DMS153 (cell line): Measurements from ENCODE around the gene KRT25.

Source experiments
- DNase-seq: peaks from one replicate; lab custom pipeline; 2025; lab: John Stamatoyannopoulos, UW

The KRT25 gene, protein sequence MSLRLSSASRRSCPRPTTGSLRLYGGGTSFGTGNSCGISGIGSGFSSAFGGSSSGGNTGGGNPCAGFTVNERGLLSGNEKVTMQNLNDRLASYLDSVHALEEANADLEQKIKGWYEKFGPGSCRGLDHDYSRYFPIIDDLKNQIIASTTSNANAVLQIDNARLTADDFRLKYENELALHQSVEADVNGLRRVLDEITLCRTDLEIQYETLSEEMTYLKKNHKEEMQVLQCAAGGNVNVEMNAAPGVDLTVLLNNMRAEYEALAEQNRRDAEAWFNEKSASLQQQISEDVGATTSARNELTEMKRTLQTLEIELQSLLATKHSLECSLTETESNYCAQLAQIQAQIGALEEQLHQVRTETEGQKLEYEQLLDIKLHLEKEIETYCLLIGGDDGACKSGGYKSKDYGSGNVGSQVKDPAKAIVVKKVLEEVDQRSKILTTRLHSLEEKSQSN

GRCh38 chr17:40755231-40755630, at the start of gene KRT25:
Gene KRT25, minus strand, starts transcription at chr17:40755331. Its CDS starts 60 bp downstream, at chr17:40755271.
- DNase-seq, result no peak

DNA sequence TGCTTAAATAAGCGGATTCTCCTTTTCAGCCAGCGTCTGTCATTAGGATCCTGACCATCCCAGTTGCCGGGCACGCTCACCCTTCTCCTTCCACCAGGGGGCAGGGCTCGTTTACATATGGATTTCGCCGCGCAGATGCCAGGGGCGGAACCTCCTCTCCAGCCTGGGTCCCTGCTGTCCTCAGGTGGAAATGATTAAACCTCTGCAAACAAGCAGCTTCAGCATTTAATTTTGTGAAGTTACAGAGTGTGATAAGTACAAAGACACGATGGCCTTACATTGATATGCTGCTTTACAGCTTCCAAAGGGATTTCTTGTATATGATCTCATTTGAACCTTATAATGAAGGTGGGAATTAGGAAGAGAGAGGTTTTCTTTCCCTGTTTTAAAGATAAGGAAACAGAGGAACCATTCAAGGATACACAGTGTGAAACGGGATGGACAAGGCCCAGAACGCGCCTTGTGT, 48.5 kb upstream of the KRT25 start:
- peak; percentile 58 for DNase-seq

DNA sequence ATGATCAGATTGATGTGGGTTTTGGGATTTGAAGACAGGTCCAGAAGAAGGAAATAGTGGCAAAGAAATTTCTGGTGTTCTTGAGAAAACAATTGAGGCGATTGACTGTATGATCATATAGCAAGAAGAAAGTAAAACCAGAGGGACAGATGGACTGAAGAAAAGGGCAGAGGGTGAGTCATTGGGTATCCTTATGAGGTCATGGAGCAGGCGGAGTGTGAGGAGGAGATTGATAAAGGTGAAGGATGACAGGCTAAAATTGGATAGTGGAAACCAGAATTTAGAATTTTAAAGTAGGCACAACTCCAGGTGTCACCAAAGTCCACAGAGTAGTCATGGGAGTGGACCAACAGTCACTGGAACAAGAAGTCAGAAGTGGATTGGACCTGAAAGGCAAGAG, 46.0 kb upstream of the KRT25 start:
- DNase-seq, result no peak

GRCh38 chr17:40800381-40800780, 45.2 kb upstream of the KRT25 start:
- no peak for DNase-seq

DNA sequence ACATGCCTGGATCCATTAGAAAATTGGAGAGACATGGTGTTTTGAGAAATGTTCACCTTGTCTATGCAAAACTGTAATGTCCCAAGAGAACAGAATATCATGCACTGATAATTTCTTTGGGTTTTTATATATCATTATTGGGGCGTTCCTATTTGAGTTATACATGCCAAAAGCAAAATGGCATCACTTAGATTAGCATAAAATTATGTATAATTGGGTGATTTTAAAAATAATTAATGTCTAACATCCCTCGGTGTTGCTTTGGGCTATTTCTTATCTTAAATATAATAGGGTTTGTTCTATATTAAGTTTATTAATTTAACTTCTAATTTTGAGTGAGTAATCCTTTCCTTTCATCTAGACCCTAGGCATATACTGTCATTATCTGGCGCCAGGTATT, 44.7 kb upstream of the KRT25 start, which contains the start of gene KRT28:
Gene KRT28 (minus strand): TSS at position 101 of the 400 bp plus-strand sequence. CDS start 66 bp downstream, at position 35.
- DNase-seq, result no peak

GRCh38 chr17:40796846-40797245, 41.7 kb upstream of the KRT25 start:
- DNase-seq, result no peak

- no peak for DNase-seq
Measured at GRCh38 chr17:40795019-40795667, 40.0 kb upstream of the KRT25 start.

GRCh38 chr17:40794466-40794865, 39.3 kb upstream of the KRT25 start:
- no peak for DNase-seq

DNA sequence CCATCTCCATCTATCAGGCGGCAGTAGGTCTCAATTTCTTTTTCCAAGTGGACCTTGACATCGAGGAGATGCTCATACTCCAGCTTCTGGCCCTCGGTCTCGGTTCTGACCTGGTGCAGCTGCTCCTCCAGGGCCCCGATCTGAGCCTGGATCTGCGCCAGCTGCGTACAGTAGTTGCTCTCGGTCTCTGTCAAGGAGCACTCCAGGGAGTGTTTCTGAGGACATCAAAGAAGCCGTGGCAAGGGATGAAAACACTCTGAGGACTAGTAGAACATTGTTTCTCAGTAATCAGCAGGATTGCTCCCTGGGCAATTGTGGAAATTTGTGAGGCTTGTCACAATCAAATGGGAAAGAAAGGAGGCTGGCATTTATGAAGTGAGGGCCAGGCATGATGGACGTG, 38.7 kb upstream of the KRT25 start:
- no peak for DNase-seq

DNA sequence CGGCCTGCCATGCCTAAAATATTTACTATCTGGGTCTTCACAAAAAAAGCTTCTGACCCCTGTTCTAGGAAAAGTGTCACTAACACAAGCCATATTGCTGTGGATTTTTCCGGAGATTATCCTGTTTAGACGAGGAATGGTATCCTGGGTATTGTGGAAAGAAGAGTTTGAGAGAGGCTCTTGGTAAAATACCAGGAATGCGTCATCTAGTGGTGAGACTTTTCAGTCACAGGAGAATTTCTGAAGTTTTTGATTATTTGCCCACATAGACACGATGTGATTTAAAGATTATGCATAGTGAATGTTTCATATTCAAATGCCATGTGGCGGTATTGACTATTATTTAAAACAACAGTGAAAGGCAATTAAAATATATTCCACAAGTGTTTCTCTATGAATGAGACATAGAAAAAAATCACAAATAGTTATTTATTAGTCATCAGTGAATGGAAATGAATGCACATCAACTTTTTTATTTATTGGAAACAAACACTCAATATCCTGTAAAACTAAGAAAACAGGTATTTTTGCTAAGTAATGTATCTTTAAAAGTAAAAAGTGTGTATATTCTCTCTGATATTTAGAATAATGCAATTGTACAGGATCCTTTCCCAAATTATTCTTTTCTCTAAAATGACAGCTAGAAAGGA, 36.8 kb upstream of the KRT25 start:
- DNase-seq, result no peak

DNA sequence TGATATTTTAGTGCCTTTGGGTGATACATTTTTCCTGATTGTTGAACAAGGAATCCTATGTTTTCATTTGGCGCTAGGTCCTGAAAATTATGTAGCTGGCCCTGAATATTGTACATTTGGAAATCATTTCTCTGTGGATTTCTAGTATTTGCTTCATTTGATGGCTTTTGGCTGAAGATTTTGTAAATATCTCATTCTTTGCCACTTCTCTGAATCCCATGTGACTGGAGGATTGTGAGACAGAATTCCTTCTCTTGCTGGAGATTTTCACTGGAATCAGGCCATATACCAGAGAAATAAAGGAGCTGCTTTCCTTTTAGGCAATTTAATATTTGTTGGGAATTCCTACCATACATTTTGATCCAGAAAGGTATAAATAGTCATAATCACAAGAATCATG, 36.0 kb upstream of the KRT25 start:
- no peak for DNase-seq

DNA sequence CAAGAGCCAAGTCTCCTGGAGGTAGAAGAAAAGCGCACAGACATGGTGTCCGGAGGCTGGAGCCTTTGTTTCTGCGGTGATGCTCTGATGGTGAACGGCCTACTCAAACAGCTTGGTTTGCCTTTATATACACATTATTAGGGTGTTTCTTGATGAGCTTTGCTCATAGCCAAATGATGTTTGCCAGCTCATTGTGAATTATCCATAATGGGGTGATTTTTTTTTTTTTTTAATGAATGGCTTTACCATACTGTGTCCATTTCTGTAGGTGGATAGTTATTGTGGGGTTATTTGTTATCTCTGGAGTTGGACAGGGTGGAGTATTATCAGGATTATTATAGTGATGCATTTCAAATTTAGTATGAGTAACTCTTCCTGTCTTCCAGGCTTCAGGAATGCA, 27.3 kb upstream of the KRT25 start, which contains the start of gene KRT27:
Gene KRT27 (minus strand): TSS at position 101 of the 400 bp plus-strand sequence. CDS start 57 bp downstream, at position 44.
- no peak for DNase-seq

- peak; percentile 10 for DNase-seq
Measured at GRCh38 chr17:40779181-40779909, 24.2 kb upstream of the KRT25 start.

- DNase-seq, result no peak
Measured at GRCh38 chr17:40778461-40778860, 23.3 kb upstream of the KRT25 start.

DNA sequence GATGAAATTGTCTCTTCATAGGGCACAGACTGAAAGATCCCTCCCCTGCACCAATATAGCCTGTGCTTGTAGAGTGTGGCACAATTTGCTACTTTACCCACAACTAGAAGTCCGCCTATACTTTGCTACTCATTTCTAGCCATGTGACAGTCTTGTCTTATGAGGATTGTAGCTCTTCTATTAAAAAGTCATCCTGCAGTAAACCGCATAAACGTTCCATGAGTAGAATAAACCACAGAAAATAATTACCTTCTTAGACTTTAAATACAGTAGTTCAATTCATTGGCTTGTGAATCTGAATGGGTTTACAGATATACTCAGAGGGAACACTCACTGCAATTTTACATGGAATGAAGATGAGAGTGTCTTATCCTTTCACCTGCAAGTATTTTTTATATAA, 22.8 kb upstream of the KRT25 start:
- no peak for DNase-seq

- no peak for DNase-seq
Measured at GRCh38 chr17:40777459-40777858, 22.3 kb upstream of the KRT25 start.

DNA sequence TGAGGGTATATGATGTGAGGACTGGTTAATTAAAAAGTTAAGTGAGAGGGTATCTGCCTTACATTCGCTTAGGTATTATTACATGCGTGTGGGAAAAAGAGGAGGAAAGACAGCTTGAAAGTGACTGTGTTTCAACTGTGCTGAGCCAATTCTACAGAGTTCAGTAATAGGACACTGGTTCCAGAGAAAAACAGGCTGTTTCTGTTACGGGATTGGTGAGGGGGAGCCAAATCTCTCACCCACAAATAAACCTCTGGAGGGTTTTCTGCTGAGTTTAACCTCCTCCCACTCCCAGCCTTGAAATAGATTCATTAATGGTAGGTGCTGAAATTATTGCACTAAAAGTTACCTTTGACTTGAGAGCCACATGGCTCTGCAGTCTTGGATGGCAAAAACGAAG, 20.8 kb upstream of the KRT25 start:
- DNase-seq, result no peak

DNA sequence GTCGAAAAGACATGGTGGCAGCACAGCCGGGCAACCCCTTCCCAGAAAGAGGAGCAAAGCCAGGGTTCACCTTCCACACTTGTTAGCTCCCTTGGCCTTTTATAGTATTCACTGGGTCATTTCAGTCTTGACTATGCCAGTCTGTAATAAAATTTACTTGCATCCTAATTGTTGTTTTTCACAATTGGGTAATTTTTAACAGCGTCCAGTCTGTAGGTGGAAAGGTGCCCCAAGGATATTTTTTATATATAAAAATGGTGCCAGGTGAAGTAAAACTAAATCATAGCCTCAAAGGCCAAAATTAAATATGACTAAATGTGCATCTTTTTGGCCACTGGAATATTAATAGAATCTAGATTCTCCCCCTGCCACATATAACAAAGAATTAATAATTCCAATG, 17.0 kb upstream of the KRT25 start, which contains the start of gene KRT26:
Gene KRT26 (minus strand): TSS at position 101 of the 400 bp plus-strand sequence. CDS start 88 bp downstream, at position 13.
- no peak for DNase-seq

- DNase-seq, result no peak
Measured at GRCh38 chr17:40765657-40766056, 10.5 kb upstream of the KRT25 start.

DNA sequence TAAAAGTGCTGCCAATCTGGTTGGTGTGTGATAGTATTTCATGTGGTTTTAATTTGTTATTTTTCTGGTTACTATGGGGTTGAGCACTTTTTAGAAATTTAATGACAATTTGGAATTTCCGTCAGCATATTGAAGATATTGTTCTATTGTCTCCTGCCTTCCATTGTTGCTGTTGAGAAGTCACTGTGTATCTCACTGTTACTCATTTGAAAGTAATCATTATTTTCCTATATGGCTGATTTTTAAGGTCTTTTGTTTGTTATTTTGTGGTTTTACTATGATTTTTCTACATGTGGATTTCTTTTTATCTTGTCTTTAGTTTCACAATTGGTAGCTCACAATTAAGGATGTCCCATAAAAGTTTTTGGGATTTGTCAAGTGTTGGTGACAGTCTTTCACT, 8.6 kb upstream of the KRT25 start:
- no peak for DNase-seq

GRCh38 chr17:40760105-40761016, 5.2 kb upstream of the KRT25 start:
- DNase-seq, result no peak
